ENCODE data around the gene ALG14. TPM values are rescaled to one million over a fixed set of nuclear protein-coding genes. Genes with fewer than 3 reads are reported as not detected.

The ALG14 gene
- total RNA-seq, 1 donor from 2014 or later = 0.49 TPM

DNA sequence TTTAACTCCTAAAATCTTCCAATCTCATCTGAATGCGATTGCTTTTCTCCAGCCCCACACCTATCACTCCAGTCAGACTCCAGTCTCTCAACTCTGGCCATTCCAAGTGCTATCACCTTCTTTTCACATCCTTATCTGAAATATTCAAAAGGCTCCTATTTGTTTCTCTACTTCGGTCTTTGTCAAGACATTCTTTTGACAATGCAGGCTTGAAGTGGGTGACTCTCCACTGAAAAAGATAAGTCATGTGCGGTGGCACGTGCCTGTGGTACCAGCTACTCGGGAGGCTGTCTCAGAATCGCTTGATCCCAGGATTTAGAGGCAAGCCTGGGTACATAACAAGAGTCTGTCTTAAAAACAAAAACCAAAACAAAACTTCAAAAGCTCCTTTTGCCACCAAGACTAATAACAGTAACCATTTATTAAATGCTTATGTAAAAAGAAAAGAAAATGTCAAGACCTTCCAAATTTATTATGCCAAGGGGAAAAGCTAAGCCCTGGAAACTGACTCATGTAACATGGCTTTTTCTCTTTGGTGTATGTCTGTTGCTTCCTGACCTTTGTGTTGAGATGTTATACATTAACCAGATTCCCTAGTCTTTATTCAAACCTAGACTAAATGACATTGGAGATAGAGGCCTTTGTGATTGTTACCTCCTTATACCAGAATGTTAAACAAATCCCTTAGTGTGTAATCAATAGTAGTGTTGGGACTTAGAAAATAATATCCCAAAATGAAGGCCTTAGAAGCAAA, 3.6 kb downstream of the ALG14 start:
- H3K36me3 Mint-ChIP-seq = peaks cover 3% of the 10 kb centered on the region
- H3K4me2 ChIP-seq = no peak overlapping the region
- DNase-seq (ENCODE audit: low spot score) = no peak
- peaks cover 13% of the 10 kb centered on the region for H3K4me1 Mint-ChIP-seq
- H3K36me3 ChIP-seq = no peaks in the 10 kb centered on the region
- H3K9me3 ChIP-seq (ENCODE audit: low read depth) = no peaks in the 10 kb centered on the region
- H3K27ac ChIP-seq = no peak overlapping the region
- H3K4me1 ChIP-seq = peaks cover 6% of the 10 kb centered on the region
- no peak overlapping the region for H2AFZ ChIP-seq (replicated peaks)
- H3K4me3 Mint-ChIP-seq = no peak overlapping the region
- no peak overlapping the region for H3K9ac ChIP-seq
- no peaks in the 10 kb centered on the region for H4K20me1 ChIP-seq (ENCODE audit: low read depth)
- H3K27me3 Mint-ChIP-seq (ENCODE audit: insufficient read depth, low read depth) = peaks cover 4% of the 10 kb centered on the region
- H3K79me2 ChIP-seq (ENCODE audit: low read depth) = no peaks in the 10 kb centered on the region
- TF ChIP-seq, protein P1, sequence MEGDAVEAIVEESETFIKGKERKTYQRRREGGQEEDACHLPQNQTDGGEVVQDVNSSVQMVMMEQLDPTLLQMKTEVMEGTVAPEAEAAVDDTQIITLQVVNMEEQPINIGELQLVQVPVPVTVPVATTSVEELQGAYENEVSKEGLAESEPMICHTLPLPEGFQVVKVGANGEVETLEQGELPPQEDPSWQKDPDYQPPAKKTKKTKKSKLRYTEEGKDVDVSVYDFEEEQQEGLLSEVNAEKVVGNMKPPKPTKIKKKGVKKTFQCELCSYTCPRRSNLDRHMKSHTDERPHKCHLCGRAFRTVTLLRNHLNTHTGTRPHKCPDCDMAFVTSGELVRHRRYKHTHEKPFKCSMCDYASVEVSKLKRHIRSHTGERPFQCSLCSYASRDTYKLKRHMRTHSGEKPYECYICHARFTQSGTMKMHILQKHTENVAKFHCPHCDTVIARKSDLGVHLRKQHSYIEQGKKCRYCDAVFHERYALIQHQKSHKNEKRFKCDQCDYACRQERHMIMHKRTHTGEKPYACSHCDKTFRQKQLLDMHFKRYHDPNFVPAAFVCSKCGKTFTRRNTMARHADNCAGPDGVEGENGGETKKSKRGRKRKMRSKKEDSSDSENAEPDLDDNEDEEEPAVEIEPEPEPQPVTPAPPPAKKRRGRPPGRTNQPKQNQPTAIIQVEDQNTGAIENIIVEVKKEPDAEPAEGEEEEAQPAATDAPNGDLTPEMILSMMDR (IDR thresholded peaks at IDR 0.05) = no peak
- no peak for TF ChIP-seq EZH2 (IDR thresholded peaks at IDR 0.05)
- no peak for TF ChIP-seq EZH2phosphoT487 (IDR thresholded peaks at IDR 0.05)
- no peaks in the 10 kb centered on the region for H3F3A ChIP-seq (ENCODE audit: low read depth)
- no peak overlapping the region for H3K4me3 ChIP-seq
- no peaks in the 10 kb centered on the region for H3K27me3 ChIP-seq
- H3K9me3 Mint-ChIP-seq = no peaks in the 10 kb centered on the region
- H3K27ac Mint-ChIP-seq = no peak overlapping the region

DNA sequence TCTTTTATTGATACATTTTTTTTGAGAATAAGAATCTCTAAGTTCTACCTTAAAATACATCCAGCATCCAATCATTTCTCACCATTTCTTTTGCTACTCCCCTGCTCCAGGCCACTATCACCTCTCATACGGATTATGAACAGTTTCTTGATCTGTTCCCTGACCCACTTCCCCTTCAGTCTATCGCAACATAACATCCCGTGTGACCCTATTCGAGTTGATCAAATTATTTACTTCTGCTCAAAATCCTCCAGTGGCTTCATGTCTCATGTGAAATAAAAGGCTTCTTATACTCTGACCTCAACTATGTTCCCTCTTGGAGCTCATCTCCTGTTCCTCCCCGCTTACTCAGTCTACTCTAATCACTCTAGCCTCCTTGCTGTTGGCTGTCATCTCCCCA, 5.2 kb downstream of the ALG14 start:
- H3K4me3 ChIP-seq = no peak overlapping the region
- peaks cover 11% of the 10 kb centered on the region for H3K4me1 Mint-ChIP-seq
- TF ChIP-seq EZH2 (IDR thresholded peaks at IDR 0.05) (no peak), EZH2phosphoT487 (IDR thresholded peaks at IDR 0.05) (no peak)
- TF ChIP-seq, protein P1 (IDR thresholded peaks at IDR 0.05) = no peak
- H2AFZ ChIP-seq (replicated peaks) = no peak overlapping the region
- no peak overlapping the region for H3K27ac ChIP-seq
- DNase-seq (ENCODE audit: low spot score) = no peak
- no peak overlapping the region for H3K9ac ChIP-seq
- no peaks in the 10 kb centered on the region for H3K27me3 Mint-ChIP-seq (ENCODE audit: insufficient read depth, low read depth)
- no peaks in the 10 kb centered on the region for H3F3A ChIP-seq (ENCODE audit: low read depth)
- H3K9me3 Mint-ChIP-seq = no peaks in the 10 kb centered on the region
- no peaks in the 10 kb centered on the region for H4K20me1 ChIP-seq (ENCODE audit: low read depth)
- no peak overlapping the region for H3K27ac Mint-ChIP-seq
- H3K9me3 ChIP-seq (ENCODE audit: low read depth) = no peaks in the 10 kb centered on the region
- H3K36me3 Mint-ChIP-seq = peaks cover 10% of the 10 kb centered on the region
- no peaks in the 10 kb centered on the region for H3K79me2 ChIP-seq (ENCODE audit: low read depth)
- no peaks in the 10 kb centered on the region for H3K36me3 ChIP-seq
- H3K4me1 ChIP-seq = peaks cover 6% of the 10 kb centered on the region
- no peak overlapping the region for H3K4me2 ChIP-seq
- H3K27me3 ChIP-seq = no peaks in the 10 kb centered on the region
- no peak overlapping the region for H3K4me3 Mint-ChIP-seq

DNA sequence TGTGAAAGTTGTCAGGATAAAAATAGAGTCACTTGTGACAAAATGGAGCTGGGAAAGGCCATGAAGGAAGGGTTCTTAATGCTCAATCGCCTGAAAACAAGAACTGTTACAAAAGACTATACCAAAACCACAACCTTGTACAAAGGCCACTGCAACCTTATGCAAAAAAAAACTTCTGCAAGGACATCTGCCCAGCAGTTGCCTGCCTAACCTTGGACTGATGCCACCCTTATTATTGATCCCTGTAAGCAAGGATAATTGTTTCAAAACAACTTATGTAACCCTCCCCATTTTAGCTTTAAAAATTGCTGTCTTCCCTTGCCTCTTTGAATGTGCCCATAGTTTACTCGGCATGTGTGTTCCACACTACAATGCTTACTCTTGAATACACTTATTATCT, 5.7 kb downstream of the ALG14 start:
- H3K27me3 Mint-ChIP-seq (ENCODE audit: insufficient read depth, low read depth) = no peaks in the 10 kb centered on the region
- peaks cover 4% of the 10 kb centered on the region for H3K4me1 ChIP-seq
- H3K27ac Mint-ChIP-seq = no peak overlapping the region
- no peak overlapping the region for H3K4me3 ChIP-seq
- TF ChIP-seq EZH2 (IDR thresholded peaks at IDR 0.05) (no peak), EZH2phosphoT487 (IDR thresholded peaks at IDR 0.05) (no peak)
- TF ChIP-seq, protein P1 (IDR thresholded peaks at IDR 0.05) = no peak
- no peak overlapping the region for H3K4me2 ChIP-seq
- no peaks in the 10 kb centered on the region for H3K27me3 ChIP-seq
- H3K4me3 Mint-ChIP-seq = no peak overlapping the region
- no peaks in the 10 kb centered on the region for H3K36me3 ChIP-seq
- no peak for DNase-seq (ENCODE audit: low spot score)
- H2AFZ ChIP-seq (replicated peaks) = no peak overlapping the region
- H3K36me3 Mint-ChIP-seq = peaks cover 10% of the 10 kb centered on the region
- peaks cover 7% of the 10 kb centered on the region for H3K4me1 Mint-ChIP-seq
- H3F3A ChIP-seq (ENCODE audit: low read depth) = no peaks in the 10 kb centered on the region
- no peak overlapping the region for H3K27ac ChIP-seq
- no peaks in the 10 kb centered on the region for H4K20me1 ChIP-seq (ENCODE audit: low read depth)
- H3K9me3 Mint-ChIP-seq = no peaks in the 10 kb centered on the region
- H3K9ac ChIP-seq = no peak overlapping the region
- H3K9me3 ChIP-seq (ENCODE audit: low read depth) = no peaks in the 10 kb centered on the region
- H3K79me2 ChIP-seq (ENCODE audit: low read depth) = no peaks in the 10 kb centered on the region

Measured in neural progenitor cell (in vitro differentiated cells).